DLD1 (cell line): Measurements from ENCODE around the gene DARS2.

ENCODE experiments used
- in situ Hi-C: cut with HindIII; loops from 2 replicates; pipeline ENCODE4 v1.10.0; 2017; ENCODE audit warnings: low sequenced_read_pairs

The DARS2 gene

GRCh38 chr1:173886746-173887611 lies 62.5 kb downstream of the DARS2 start:
- in situ Hi-C loops, result no loop called here

- in situ Hi-C loops, result no loop called here
Observed at GRCh38 chr1:173887627-173888026, 63.2 kb downstream of the DARS2 start.

GRCh38 chr1:173888749-173889148 lies 64.3 kb downstream of the DARS2 start:
- in situ Hi-C loops, result no loop called here

- in situ Hi-C loops, result no loop called here
Observed at GRCh38 chr1:173889885-173890284, 65.4 kb downstream of the DARS2 start.

- in situ Hi-C loops, result no loop called here
Observed at GRCh38 chr1:173893611-173894010, 69.1 kb downstream of the DARS2 start.

GRCh38 chr1:173894189-173894588 lies 69.7 kb downstream of the DARS2 start:
- in situ Hi-C loops, result no loop called here

GRCh38 chr1:173900427-173900826 lies 76.0 kb downstream of the DARS2 start:
- in situ Hi-C loops, result no loop called here

GRCh38 chr1:173900992-173901391 lies 76.5 kb downstream of the DARS2 start:
- in situ Hi-C loops, result no loop called here

GRCh38 chr1:173903827-173904531 lies 79.5 kb downstream of the DARS2 start:
- in situ Hi-C loops, result no loop called here
